Endothelial cell of umbilical vein (primary cell): ENCODE data around the gene SOHLH2. TPM values are rescaled to one million over a fixed set of nuclear protein-coding genes. Genes with fewer than 3 reads are reported as not detected.
A peak's percentile ranks its signal among the peaks of the same experiment; 100 is the strongest.

ENCODE experiments used
- BruUV-seq: library from RNA; stranded (reverse); fragments of 400-500 nt; replicated peaks from 2 replicates; lab custom pipeline; 2021; lab: Mats Ljungman, UMichigan
- CTCF ChIA-PET: fragments of 300-600, 350-600 bp; sonication (Branson Sonifier 250); formaldehyde crosslinking; loops from one replicate; lab custom pipeline; 2021; ENCODE audit warnings: antibody characterized with exemption, inconsistent platforms; lab: Charles Lee
- POLR2A ChIA-PET: fragments of 300-600, 350-600 bp; sonication (Branson Sonifier 250); formaldehyde crosslinking; loops from one replicate; lab custom pipeline; 2021; ENCODE audit warnings: antibody characterized with exemption, inconsistent platforms; lab: Charles Lee
- DNase-seq: peaks from one replicate; pipeline ENCODE4 v3.0.0-alpha.2; 2011; ENCODE audit warnings: low read depth, low spot score
- FAIRE-seq: peaks from 2 replicates; lab custom pipeline; 2011; peaks lifted over from hg19 to GRCh38; lab: Jason Lieb, UNC
- H2AFZ ChIP-seq: 2 replicates; pipeline ENCODE4 v1.6.0; 2012; ENCODE audit warnings: low read depth, low read length, control low read depth, inconsistent platforms
- H3K27ac ChIP-seq: 2 replicates; pipeline ENCODE4 v1.5.1; 2011; ENCODE audit warnings: low read depth, mild to moderate bottlenecking, control low read depth, low read length, moderate library complexity; ENCODE audit not compliant: insufficient read depth
- H3K27me3 ChIP-seq, 2 experiments: 2 replicates each; pipeline versions ENCODE4 v1.6.0 to v1.6.1; 2011; ENCODE audit warnings: low read length in 2 of 2, mixed read lengths in 1 of 2; ENCODE audit not compliant: control insufficient read depth in 2 of 2, insufficient read depth in 2 of 2
- H3K36me3 ChIP-seq, 2 experiments: 2 replicates in 1 of 2; 3 replicates in 1 of 2; pipeline ENCODE4 v1.5.1; 2011; ENCODE audit warnings: low read length in 2 of 2, mild to moderate bottlenecking in 1 of 2, moderate library complexity in 1 of 2; ENCODE audit not compliant: control insufficient read depth in 2 of 2, insufficient read depth in 2 of 2; ENCODE audit errors: extremely low read depth in 1 of 2
- H3K4me1 ChIP-seq: 3 replicates; pipeline ENCODE4 v1.5.1; 2011; ENCODE audit warnings: mild to moderate bottlenecking, low read length; ENCODE audit not compliant: control insufficient read depth, insufficient read depth; ENCODE audit errors: extremely low read depth
- H3K4me2 ChIP-seq: 2 replicates; pipeline ENCODE4 v1.6.1; 2011; ENCODE audit warnings: low read length, control low read depth, mixed read lengths; ENCODE audit not compliant: insufficient read depth
- H3K4me3 ChIP-seq, 3 experiments: fragments of 200-600 bp in 1 of 3; sonication (generic), shearing (Covaris generic) in 1 of 3; replicated peaks in 1 of 3; 2 replicates each; pipeline ENCODE4 v1.5.1; 2011 to 2016; ENCODE audit warnings: control low read depth in 3 of 3, low read length in 3 of 3, mild to moderate bottlenecking in 2 of 3, inconsistent platforms in 1 of 3, low read depth in 1 of 3, moderate library complexity in 1 of 3; ENCODE audit not compliant: insufficient read depth in 1 of 3
- H3K79me2 ChIP-seq: 2 replicates; pipeline ENCODE4 v1.6.0; 2012; ENCODE audit warnings: low read length, inconsistent platforms; ENCODE audit not compliant: control insufficient read depth, insufficient read depth
- H3K9ac ChIP-seq: replicated peaks from 2 replicates; pipeline ENCODE3; 2011; ENCODE audit warnings: low read length, control low read depth; ENCODE audit not compliant: insufficient read depth; ENCODE audit errors: extremely low read depth
- H3K9me1 ChIP-seq: replicated peaks from 3 replicates; pipeline ENCODE4 v1.6.0; 2011; ENCODE audit warnings: mild to moderate bottlenecking, low read length; ENCODE audit not compliant: control insufficient read depth, insufficient read depth; ENCODE audit errors: extremely low read depth
- H3K9me3 ChIP-seq: replicated peaks from 2 replicates; pipeline ENCODE4 v1.5.1; 2012; ENCODE audit warnings: low read length, inconsistent platforms; ENCODE audit not compliant: control insufficient read depth, insufficient read depth
- H4K20me1 ChIP-seq: replicated peaks from 2 replicates; pipeline ENCODE3; 2011; ENCODE audit warnings: mild to moderate bottlenecking, low read length; ENCODE audit not compliant: control insufficient read depth, insufficient read depth; ENCODE audit errors: extremely low read depth
- CTCF ChIP-seq, 2 donors: IDR thresholded peaks; 1 replicate in 1 of 2; 2 replicates in 1 of 2; pipeline ENCODE4 v1.5.1; 2011; ENCODE audit warnings: low read length in 2 of 2, mild to moderate bottlenecking in 2 of 2, moderate library complexity in 2 of 2, control low read depth in 1 of 2, inconsistent platforms in 1 of 2, low read depth in 1 of 2; ENCODE audit not compliant: insufficient read depth in 1 of 2; ENCODE audit errors: extremely low read depth in 1 of 2
- EZH2 ChIP-seq: IDR thresholded peaks from 2 replicates; pipeline ENCODE4 v1.6.1; 2012; ENCODE audit warnings: borderline replicate concordance, low read depth, mild to moderate bottlenecking, moderate library complexity, low read length, inconsistent platforms; ENCODE audit not compliant: severe bottlenecking
- FOS ChIP-seq: IDR thresholded peaks from 2 replicates; pipeline ENCODE4 v1.6.1; 2011; ENCODE audit warnings: mild to moderate bottlenecking, low read length, moderate library complexity, borderline replicate concordance; ENCODE audit not compliant: insufficient read depth
- GATA2 ChIP-seq: IDR thresholded peaks from 2 replicates; pipeline ENCODE4 v1.7.0; 2011; ENCODE audit warnings: low read depth, mild to moderate bottlenecking, moderate library complexity, mixed read lengths, low read length; ENCODE audit not compliant: insufficient read length, insufficient read depth
- JUN ChIP-seq: IDR thresholded peaks from 2 replicates; pipeline ENCODE4 v1.6.1; 2011; ENCODE audit warnings: borderline replicate concordance, low read depth; ENCODE audit not compliant: insufficient read length, insufficient read depth
- MAX ChIP-seq: IDR thresholded peaks from 2 replicates; pipeline ENCODE4 v1.6.1; 2011; ENCODE audit not compliant: insufficient read depth, insufficient read length
- MYC ChIP-seq: IDR thresholded peaks from one replicate; pipeline ENCODE4 v1.6.1; 2011; ENCODE audit warnings: mild to moderate bottlenecking, low read depth, low read length
- POLR2A ChIP-seq: IDR thresholded peaks from 2 replicates; pipeline ENCODE4 v1.6.1; 2012; ENCODE audit warnings: low read depth, mild to moderate bottlenecking, control low read depth, low read length
- POLR2AphosphoS5 ChIP-seq: IDR thresholded peaks from 2 replicates; pipeline ENCODE4 v1.6.1; 2012; ENCODE audit warnings: low read depth, mild to moderate bottlenecking, control low read depth, low read length, moderate library complexity; ENCODE audit not compliant: insufficient read depth
- dilution Hi-C: fragments of 300-500 bp; cut with MboI; formaldehyde crosslinking; loops from one replicate; pipeline ENCODE4 v1.15.0; 2019; ENCODE audit warnings: low sequenced_read_pairs; ENCODE audit not compliant: extremely low pct_ligation_motif_present
- intact Hi-C: fragments of 100-400 bp; cut with micrococcal nuclease; formaldehyde crosslinking; loops from one replicate; pipeline ENCODE4 v1.10.0; 2022
- polyA plus RNA-seq, 4 experiments: library from polyadenylated mRNA; depleted of rRNA in 3 of 4; stranded (reverse) in 3 of 4; unstranded in 1 of 4; fragments of >200 nt; gene quantifications; 2 replicates each; pipeline versions ENCODE4 v1.2.1 to v1.2.3, GENCODE V29; 2011 to 2012; ENCODE audit warnings: missing spikeins in 1 of 4
- total RNA-seq: library from RNA; stranded (reverse); gene quantifications from 2 replicates; pipeline ENCODE4 v1.2.3, GENCODE V29; 2021

The SOHLH2 gene
- total and polyA plus RNA-seq, 2 donors (not counting 3 experiments of a cell fraction or from before 2014, with no cell fraction given): 0.11 to 0.55 TPM

DNA sequence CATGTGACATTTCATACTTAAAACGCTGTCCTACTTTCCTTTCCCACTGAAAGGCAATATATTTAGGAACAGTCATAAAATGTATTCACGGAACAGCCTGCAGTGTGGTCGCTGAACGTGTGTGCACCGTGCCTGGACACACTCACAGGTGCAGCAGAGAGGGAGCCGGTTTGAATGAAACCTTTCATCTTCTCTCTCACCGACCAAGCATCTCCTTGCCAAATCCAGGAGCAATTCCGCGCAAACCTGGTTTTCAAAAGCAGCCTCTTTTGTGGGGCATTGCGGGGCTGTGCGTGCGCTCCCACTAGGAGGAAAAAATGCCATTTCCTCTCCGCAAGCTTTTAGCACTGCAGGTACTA, 84.2 kb downstream of the SOHLH2 start:
- Histone ChIP-seq H3K79me2 (no peaks in the 10 kb centered on the region), H3K27me3 (peaks cover 19 to 22% of the 10 kb centered on the region in 2 experiments), H3K36me3 (no peaks in the 10 kb centered on the region), H2AFZ (no peak overlapping the region), H3K9ac (no peak overlapping the region), H3K9me3 (no peaks in the 10 kb centered on the region), H3K4me2 (peak overlapping the region; percentile 56), H4K20me1 (no peaks in the 10 kb centered on the region), H3K27ac (no peak overlapping the region), H3K4me3 (peak overlapping the region in 1 of 3 experiments; percentile 20), H3K9me1 (no peaks in the 10 kb centered on the region), H3K4me1 (peaks cover 6% of the 10 kb centered on the region)
- dilution Hi-C loops (no loop called here), intact Hi-C loops (loop anchor here (5.0 kb wide), 1 partner anchor 147 kb away; no protein-coding TSS in a partner anchor)
- BruUV-seq: no TSS peak
- TF ChIP-seq FOS (no peak), MAX (no peak), JUN (no peak), EZH2 (no peak), CTCF (IDR thresholded peaks at IDR 0.05; ENCODE audit: extremely low read depth in 1 of 2, insufficient read depth in 1 of 2, low read depth in 1 of 2, low read length in 2 of 2) (no peak), GATA2 (no peak), POLR2A (no peak), POLR2AphosphoS5 (no peak), MYC (no peak)
- DNase-seq (no peak), FAIRE-seq (no peak)
- ChIA-PET POLR2A (no interaction called here), CTCF (interaction anchor here (1.4 kb wide), 1 partner anchor 151 kb away, joined by 4 read pairs; no protein-coding TSS in a partner anchor)
